NCI-H1694 (cell line): ENCODE data around the gene MACROH2A1.
"Not testable (repeated sequence)": the region's sequence is repeated elsewhere in the genome, so short reads cannot be mapped to it uniquely, and the experiment has no call there.

Experiments used
- DNase-seq: peaks from one replicate; lab custom pipeline; 2025; lab: John Stamatoyannopoulos, UW

Gene MACROH2A1

DNA sequence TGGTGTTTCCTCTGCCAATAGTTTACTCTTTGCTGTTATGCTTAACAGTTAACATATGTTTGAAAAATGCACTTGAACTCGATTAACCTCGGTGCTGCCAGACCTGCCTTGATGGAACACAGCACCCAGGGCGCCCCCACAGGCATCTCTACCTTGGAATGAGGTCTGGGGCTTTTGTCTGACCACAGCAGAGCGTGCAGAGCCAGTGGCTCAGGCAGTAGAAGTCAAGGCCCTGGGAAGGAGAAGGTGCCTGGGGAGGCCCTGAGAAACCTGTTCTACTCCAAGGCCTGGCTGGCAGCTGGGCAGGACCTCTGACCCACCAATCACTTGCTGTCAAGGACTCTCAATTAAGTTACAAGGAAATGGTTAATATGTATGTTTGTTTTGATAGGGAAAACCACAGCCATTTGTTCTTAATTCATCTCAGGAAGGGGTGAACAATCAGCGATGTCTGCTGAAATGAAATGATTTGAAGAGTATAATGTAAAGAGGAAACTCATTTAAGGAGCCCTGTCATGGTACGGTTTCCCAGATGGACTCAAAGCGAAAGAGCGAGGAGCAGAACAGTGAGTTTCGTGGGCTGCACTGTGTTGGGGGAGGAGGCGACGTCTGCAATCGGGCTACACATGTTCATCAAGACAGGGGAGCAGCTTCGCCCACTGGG lies 21.9 kb downstream of the MACROH2A1 start:
- DNase-seq: peak; percentile 5

DNA sequence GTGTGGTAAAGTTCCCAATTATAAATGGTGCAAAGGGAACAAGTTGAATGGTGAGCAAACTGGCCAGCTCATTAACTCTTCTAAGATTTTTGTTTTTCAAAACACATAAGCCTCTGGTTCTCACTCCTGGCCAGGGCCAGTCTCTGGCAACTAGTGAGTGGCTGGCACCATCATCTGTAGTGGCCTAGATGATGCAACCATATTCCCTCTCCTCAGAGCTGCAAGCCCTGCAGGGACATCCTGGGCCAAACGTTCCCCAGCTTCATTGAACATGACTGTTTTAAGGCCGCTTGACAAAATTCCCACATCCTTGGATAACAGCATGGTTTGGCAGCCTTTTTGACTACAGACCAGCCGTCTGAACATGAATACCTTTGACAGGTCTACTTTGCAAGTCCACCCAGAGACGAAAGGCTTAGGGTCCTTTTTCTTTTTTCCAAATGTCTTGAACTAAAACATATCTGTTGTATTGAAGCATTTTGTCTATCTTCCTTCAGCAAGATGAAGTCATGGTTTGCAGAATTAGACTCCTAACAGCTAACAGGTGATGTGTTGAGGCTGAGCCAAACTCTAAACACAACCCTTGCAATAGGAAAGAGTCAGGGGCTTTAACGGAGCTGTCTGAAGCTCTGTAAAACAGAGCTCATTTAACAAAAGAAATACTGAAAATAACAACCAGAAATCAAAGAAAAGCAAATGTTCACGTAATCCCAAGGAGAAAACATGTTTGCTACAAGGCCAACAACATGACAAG lies 23.8 kb downstream of the MACROH2A1 start:
- DNase-seq: no peak

DNA sequence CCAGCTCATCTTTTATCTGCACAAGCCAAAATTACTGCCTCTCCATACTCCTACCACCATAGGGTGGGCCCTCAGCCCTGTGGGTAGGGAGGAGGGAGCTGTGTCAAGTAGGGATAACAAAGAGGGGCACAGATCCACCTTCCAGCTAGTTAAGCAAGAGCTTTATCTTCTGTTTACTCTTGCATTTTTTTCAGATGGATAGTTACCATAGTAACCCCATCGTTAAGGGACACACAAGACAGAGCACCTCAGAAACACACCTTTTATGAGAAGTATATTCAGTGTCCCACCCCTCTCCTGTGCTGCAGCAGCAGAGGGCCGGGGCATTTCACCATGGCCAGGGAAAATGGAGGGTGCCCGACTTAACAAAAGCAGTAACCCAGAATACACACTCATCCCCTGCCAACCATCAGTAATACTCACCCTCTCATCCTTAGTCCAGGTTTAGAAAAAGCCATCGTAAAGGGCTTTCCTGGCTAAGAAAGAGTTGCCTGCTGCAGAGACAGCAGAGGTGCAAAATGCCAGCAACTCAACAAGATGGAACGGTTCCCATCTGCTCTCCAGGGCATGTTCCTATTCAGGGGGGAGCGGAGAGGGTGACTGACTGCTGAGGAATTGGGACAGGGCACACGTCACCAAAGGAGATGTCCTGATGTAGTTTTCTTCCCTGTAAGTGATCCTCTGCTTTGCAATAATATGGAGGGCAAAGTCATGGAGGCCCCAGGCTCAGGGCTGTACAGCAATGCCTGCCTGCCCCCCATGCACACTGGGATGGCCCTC lies 25.1 kb downstream of the MACROH2A1 start:
- no peak for DNase-seq

DNA sequence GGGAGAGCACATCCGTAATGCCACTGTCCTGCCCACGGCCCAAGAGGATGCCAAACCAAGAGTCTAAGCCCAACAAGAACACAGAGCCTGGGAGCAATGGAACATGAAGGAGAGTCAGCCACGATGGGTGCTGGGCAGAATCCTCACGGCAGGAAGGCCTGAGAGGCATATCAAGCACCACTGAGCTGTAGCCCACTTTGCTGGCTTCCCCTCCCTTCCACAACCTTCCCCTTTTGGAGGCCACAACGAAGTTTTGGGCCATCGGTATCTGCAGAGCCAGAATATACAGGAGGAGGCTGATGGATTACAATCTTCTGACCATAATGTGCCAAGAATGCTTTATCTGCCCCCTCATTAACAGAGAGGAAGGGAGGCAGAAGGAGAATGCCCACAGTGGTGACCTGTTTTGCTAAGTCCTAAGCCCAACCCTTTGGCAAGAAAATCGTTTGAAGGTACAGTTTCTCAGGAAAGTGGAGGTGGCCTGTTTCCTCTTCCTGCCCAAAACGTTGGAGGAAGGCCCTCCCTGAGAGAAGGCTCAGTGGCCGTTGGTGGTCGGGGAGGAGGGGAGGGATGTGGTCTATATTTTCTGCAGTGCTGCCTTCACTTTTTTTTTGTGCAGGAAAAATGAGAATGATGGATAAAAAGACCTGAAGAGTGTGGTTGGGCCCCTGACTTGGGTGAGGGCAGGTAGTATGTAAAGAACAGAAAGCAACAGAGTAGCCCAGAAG lies 26.2 kb downstream of the MACROH2A1 start:
- DNase-seq: no peak

DNA sequence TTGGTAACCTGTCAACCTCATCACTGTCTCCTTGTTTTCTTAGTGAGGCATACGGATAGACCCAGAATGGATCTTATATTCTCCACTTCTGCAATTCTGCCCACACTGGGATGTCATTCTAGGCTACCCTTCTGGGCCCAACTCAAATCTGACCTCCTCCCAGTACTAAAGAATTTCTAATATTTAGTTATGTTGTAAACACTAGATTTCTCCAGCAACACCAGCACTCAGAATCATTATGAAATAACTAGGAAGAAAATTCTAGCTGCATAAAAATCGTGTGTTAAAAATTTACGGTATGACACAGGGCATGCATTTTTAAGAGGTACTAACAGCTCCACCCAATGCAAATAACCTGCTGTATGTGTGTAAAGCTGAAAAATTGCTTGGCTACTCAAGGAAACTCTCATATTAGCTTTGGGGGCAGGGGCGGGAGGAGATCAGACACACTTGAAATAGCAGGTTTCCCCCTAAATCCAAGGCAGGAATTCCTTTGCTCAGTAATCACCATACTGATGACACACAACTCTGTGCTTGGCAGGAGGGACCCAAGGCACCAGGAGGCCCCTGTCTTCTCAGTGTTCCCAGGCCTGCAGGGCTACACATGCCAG lies 27.3 kb downstream of the MACROH2A1 start:
- DNase-seq: no peak

DNA sequence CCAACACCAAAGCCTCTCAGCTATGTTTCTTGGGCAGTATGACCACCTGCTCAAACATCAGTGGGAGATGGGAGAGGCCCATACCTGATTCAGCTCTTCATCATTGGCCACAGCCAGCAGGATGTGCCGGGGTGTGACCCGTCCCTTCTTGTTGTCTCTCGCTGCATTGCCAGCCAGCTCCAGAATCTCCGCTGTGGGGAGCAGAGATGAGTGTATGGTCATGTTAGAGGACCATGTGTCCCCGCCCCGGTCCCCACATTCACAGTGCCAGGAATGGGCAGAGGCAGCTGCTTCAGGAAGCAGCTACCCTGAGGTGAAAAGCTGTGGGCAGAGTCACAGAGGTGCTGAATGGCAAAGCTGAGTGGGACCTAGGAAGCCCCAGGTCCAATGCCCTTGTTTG lies 29.1 kb downstream of the MACROH2A1 start:
- DNase-seq: no peak

DNA sequence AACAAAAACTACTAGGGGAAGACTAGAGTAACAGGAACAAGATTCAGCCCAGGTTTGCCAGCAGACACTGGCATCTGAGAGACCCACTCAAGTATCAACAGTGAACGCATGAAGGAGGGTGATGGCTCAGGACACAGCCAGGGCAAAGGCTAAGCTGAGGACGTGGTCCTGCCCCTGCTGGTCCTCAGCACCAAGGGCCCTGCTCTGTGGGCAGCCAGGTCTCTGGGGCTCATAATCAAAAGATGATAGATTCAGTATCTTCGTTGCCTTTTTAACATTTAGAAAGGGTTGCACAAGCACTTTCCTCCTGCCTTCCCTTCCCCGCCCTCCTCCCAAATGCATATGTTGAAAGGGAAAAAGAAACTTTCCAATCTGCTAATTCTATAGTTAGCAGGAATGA lies 31.5 kb downstream of the MACROH2A1 start:
- DNase-seq: no peak

DNA sequence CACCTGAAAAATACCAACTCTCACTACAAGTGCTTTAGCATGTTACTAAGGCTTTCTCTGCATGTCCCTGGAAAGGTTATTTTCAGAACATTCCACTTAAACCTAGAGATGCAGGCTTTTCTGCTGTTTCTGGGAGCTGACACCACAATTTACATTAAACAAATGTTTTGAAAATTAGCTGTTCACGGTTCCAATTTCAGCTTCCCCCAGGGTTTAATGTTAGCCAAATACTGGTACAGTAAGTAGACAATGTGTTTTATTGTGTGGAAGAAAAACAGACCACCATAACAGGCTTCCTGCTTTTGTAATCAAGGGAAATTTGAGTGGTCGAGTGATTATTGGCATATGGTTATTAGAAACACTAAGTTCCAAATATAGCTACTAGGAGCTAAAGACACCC lies 32.0 kb downstream of the MACROH2A1 start:
- DNase-seq: no peak

DNA sequence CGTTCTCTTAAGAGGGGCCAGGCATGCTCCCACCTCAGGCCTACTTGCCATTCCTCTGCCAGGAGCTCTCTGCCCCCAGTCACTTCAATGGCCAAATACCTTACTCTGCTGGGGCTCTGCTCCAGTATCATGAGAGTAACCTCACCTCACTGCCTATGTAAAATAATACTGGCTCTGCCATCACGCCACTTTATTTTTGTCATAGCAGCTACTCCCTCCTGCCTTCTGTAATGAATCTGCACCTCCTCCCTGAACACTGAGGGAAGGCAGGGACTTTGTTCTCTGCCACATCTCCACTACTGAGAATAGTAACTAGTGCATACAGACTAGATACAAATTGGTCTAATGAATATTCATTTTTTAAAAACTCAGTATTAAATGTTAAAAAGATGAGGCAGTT lies 33.8 kb downstream of the MACROH2A1 start:
- no peak for DNase-seq

DNA sequence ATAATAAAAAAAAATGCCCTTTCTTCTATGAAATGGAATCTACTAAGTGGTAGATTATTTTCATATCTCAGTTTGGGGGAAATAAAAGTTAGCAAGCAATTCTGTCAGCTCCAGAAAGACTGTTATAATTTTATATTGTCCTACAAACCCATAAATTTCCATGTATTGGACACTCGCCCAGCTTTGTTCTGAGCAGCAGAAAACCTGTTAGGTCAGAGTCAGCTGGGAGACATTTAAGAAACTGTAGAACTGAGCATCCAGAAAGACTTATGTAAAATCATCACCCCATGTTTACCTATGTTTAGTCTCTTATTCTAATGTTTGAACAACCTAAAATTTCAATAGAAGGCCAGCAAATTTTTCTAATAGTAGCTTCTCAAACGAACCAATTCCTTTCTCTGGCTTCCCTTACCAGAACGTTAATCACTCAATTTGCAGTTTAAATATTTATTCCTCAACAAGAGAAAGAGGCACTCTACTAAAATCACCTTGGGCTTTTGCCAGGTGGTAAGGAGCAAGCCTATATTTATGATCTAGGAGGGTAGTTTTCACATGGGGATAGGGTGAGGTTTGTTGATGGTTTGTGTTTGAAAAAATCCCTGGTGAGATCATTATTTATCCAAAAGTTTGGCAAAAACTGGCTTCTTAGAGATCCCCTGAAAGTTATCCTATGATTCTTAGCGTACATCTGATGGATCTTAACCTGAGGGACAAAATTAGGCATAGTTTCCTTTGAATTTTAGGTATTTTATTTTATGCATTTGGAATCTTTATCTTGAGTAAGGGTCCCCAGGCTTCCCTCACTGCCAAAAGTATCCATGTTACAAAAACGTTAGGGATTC lies 34.4 kb downstream of the MACROH2A1 start:
- no peak for DNase-seq

DNA sequence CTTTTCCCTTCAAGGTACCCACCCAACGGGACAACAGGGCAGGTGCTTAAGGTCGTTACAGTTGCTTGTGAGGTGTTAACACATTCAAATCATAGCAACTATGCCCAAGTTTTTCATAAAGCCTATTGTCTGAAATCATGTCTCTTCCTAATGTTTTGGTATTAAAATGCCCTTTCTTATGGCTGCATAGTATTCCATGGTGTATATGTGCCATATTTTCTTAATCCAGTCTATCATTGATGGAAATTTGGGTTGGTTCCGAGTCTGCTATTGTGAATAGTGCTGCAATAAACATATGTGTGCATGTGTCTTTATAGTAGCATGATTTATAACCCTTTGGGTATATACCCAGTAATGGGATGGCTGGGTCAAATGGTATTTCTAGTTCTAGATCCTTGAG lies 35.7 kb downstream of the MACROH2A1 start:
- not testable (repeated sequence) for DNase-seq

DNA sequence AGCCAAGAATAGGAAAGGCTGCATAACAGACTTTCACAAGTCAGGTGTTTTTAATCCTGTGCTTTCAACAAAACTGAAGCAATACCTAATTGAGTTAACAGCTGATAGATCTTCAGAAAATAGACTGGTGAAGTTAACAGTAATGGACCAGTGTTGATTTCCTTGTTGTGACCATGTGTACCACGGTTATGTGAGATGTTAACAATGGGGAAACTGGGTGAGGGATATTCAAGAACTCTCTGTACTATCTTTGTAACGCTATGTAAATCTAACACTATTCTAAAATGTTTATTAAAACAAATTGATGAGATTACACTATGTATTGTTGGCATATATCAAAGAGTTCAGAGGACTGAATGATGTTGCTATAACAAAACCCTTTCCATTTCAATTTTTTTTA lies 36.9 kb downstream of the MACROH2A1 start:
- DNase-seq: no peak

DNA sequence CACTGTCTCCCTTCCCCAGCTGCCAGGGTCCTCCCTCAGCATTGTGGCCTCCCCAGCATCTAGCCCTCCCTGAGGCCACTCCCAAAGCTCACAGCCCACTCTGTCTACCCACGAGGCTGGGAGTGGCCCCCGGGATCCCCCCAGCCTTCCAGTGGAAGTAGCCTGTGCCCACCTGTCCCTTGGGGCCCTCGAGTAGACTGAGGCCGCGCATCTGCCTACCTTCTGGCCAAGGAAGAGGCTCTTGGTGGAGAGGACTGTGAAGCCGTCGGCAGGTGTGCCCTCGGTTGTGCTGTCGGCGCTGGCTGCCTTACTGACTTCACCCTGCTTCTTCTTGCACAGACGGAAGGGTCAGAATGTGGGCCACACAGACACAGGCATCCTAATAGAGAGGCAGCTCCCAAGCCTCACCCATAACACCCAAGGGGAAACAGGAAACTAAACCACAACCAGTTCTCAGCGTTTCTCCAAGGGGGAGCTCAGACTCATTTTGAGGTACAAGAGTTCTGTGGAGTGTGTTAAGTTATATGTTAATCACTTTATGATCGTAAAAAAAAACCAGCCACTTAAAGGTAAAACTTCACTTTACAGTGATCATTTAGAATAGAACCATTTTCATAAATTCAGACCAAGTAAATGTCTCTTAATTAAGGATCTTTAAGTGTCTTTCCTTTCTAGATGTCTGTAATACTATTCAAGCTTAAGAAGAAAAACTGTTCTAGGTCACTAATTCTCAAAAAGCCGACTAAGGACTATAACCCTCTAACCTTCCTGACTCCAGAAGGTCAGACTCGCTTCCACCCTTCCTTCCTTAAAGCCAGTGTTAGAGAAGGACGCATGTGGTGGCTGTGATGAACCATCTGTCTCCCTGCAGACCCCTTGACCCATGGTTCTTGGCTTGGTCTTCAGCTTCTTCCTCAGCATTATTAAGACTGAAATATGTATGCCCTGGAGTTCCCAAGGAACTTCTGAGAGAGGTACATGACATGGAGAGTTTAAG lies 38.5 kb downstream of the MACROH2A1 start:
- no peak for DNase-seq

DNA sequence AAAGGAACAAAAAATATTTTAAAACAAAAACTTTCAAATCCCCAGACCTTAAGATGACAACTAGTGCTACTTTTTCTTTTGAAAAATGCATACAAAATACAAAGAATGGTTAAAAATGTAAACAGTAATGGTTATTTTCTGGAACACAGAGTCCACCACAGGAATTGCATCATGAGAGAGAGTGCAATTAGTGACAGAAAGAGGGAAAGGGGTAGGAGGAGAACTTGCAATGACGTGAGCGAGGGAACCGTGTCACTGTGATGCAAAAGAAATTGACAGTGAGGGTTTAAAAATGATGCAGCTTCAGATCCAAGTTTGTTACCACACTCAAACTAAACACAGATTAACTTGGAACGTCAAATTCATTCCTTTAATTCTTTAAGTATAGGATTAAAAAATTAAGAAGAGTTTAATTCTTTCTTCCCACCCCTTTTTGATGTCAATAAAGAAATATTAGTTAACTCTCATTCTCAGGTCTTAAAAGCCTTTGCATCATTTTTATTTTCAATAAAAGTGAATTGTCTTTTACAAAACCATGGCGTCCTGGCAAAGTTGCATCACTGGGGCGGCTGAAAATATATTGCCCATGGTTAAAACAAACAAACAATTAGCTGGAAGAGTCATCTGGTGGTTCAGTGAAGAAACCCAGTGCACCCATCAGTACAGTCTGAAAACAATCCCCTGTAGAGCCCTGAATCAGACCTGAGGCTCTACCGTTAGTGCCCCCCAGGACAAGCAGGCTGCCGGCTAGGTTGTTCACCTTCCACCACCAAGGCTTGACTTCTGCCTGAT lies 39.5 kb downstream of the MACROH2A1 start:
- no peak for DNase-seq

DNA sequence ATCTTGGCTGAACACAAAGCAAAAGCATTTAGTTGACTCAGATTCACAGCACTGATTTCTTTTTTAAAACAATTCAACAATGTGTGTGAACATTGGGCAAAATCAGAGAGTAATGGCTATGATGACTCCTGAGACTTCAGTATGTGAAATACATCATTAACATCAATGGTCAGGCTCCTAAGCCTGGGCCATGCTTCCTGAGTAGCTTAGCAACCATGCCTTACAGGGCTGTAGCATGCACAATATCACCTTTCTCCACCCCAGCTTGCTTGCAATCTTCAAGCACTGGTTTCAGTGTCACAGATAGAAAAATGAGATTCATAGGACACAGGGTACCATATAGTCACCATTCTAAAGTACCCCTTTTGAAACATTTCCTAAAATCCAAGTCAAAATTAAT lies 41.3 kb downstream of the MACROH2A1 start:
- DNase-seq: no peak

DNA sequence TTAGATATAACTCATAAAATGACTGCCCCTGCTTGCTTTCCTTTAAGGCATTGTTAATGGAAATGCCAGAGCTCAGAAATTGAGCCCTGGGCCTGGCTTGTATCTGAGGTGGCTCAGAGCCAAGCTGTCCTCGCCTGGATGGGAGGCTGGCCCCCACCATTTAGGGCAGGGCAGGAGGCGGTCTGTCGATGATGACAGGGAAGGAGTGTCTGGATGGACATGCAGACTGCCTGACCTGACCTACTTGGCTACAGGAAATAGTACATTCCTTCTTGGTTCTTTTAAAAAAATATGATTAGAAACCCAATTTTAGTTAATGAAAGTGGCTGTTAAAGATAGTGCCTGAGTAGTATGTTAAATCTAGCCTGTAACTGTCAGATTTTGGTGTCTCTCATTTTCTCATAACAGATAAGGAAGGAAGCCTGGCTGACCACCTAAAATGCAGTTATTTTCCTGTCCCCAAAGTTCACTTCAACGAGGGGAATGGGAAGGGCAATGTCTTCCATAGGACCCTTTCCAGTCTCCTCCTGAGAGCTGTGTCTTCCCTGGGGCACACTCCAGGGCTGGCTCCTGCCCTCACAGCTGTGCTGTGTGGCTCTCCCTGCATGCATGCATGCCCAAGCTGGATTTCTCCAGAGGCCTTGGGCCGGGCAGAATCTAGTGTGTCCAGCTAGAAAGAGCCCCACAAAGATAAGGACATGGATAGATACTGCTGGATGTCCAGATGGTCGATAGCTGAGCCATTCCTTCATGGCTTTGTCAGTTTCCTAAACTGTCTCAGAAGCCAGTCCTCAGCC lies 42.3 kb downstream of the MACROH2A1 start:
- no peak for DNase-seq

DNA sequence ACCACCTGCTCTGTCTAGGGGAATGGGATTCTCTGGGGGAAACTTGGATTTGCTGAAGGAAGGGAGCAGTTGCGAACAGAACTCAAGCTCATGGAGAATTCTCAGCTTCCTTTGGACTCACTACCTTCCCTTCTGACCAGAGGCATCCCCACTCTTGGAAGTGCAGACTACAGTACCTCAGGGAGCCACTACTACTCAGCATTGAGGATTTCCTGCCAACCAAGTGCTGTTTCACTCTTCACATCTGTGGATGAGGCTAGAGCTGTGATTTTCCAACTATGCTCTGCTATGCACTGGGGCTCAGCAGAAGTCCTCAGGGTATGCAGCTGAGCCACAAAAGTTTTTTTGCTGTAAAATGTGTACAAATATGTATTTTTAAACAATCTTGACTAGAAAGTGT lies 43.9 kb downstream of the MACROH2A1 start:
- no peak for DNase-seq
